BLaER1 treated with 17β-estradiol and CSF1 and Interleukin-3, amounts not matched to agents 10 nM and 100 nM (cell line): ENCODE results near the gene GALNS.

Experiments used
- H3K27ac ChIP-seq, 11 experiments: shearing (Covaris generic); formaldehyde crosslinking; 2 replicates each; pipeline ENCODE4 v1.8.1; 2022
- H3K27me3 ChIP-seq, 11 experiments: shearing (Covaris generic); formaldehyde crosslinking; 2 replicates each; pipeline ENCODE4 v1.8.1; 2022
- H3K36me3 ChIP-seq, 11 experiments: shearing (Covaris generic); formaldehyde crosslinking; 2 replicates each; pipeline ENCODE4 v1.8.1; 2022
- H3K4me1 ChIP-seq, 10 experiments: shearing (Covaris generic); formaldehyde crosslinking; 2 replicates each; pipeline ENCODE4 v1.8.1; 2022
- H3K4me2 ChIP-seq, 11 experiments: shearing (Covaris generic); formaldehyde crosslinking; 2 replicates each; pipeline ENCODE4 v1.8.1; 2022
- H3K4me3 ChIP-seq, 10 experiments: shearing (Covaris generic); formaldehyde crosslinking; 2 replicates each; pipeline ENCODE4 v1.8.1; 2022
- H3K9ac ChIP-seq, 11 experiments: shearing (Covaris generic); formaldehyde crosslinking; 2 replicates each; pipeline ENCODE4 v1.8.1; 2022
- H3K9me3 ChIP-seq, 11 experiments: shearing (Covaris generic); formaldehyde crosslinking; replicated peaks in 1 of 11; 2 replicates each; pipeline ENCODE4 v1.8.1; 2022
- H4K20me1 ChIP-seq, 11 experiments: shearing (Covaris generic); formaldehyde crosslinking; 2 replicates each; pipeline ENCODE4 v1.8.1; 2022
- Cebpa-rat ChIP-seq, 11 experiments: shearing (Covaris generic); IDR thresholded peaks; 2 replicates each; pipeline ENCODE4 v1.8.1; 2022

Gene GALNS

GRCh38 chr16:88783391-88784073, 73.2 kb downstream of the GALNS start:
- Histone ChIP-seq H3K27me3 (no peaks in the 10 kb centered on the region), H3K4me3 (peak overlapping the region; percentile 72 to 91 (median 83)), H3K9ac (peak overlapping the region; percentile 80 to 95 (median 89)), H4K20me1 (peaks cover 32 to 60% (median 56%) of the 10 kb centered on the region in 11 experiments; a peak in 21 of 22 replicates), H3K4me2 (peak overlapping the region; percentile 95 to 100 (median 99)), H3K36me3 (no peaks in the 10 kb centered on the region), H3K27ac (peak overlapping the region in 10 of 11 experiments; percentile 74 to 93 (median 92); a peak in 20 of 22 replicates), H3K4me1 (peaks cover 49 to 83% (median 69%) of the 10 kb centered on the region in 10 experiments), H3K9me3 (no peaks in the 10 kb centered on the region)
- no peak for TF ChIP-seq Cebpa-rat (IDR thresholded peaks at IDR 0.05)

GRCh38 chr16:88782454-88783390, 74.0 kb downstream of the GALNS start:
- Histone ChIP-seq H3K27me3 (no peaks in the 10 kb centered on the region), H3K27ac (peak overlapping the region in 10 of 11 experiments; percentile 26 to 93 (median 90); a peak in 15 of 22 replicates), H3K4me1 (peaks cover 56 to 86% (median 73%) of the 10 kb centered on the region in 10 experiments), H3K4me2 (peak overlapping the region; percentile 95 to 100 (median 99)), H3K36me3 (peaks cover 0 to 1% (median 0%) of the 10 kb centered on the region in 11 experiments; a peak in 1 of 22 replicates), H3K4me3 (peak overlapping the region; percentile 72 to 91 (median 83); a peak in 19 of 20 replicates), H4K20me1 (peaks cover 40 to 69% (median 64%) of the 10 kb centered on the region in 11 experiments; a peak in 21 of 22 replicates), H3K9ac (peak overlapping the region; percentile 80 to 95 (median 89); a peak in 21 of 22 replicates), H3K9me3 (no peaks in the 10 kb centered on the region)
- no peak for TF ChIP-seq Cebpa-rat (IDR thresholded peaks at IDR 0.05)

GRCh38 chr16:88781140-88782077, 75.3 kb downstream of the GALNS start:
- H3K9me3 ChIP-seq, result no peaks in the 10 kb centered on the region
- H4K20me1 ChIP-seq, result peaks cover 53 to 82% (median 78%) of the 10 kb centered on the region in 11 experiments; a peak in 21 of 22 replicates
- TF ChIP-seq Cebpa-rat (IDR thresholded peaks at IDR 0.05), result no peak

GRCh38 chr16:88780142-88781062, 76.3 kb downstream of the GALNS start:
- Histone ChIP-seq H3K4me1 (peaks cover 80 to 89% (median 85%) of the 10 kb centered on the region in 10 experiments), H3K4me3 (peak overlapping the region in 9 of 10 experiments; percentile 4 to 88 (median 39); a peak in 14 of 20 replicates), H3K27me3 (no peaks in the 10 kb centered on the region), H3K9me3 (no peaks in the 10 kb centered on the region), H3K9ac (peak overlapping the region; percentile 57 to 94 (median 86)), H3K27ac (peak overlapping the region in 10 of 11 experiments; percentile 14 to 92 (median 62); a peak in 20 of 22 replicates), H3K4me2 (peak overlapping the region; percentile 95 to 100 (median 99)), H4K20me1 (peaks cover 60 to 91% (median 88%) of the 10 kb centered on the region in 11 experiments; a peak in 21 of 22 replicates), H3K36me3 (peaks cover 0 to 20% (median 5%) of the 10 kb centered on the region in 11 experiments; a peak in 10 of 22 replicates)
- TF ChIP-seq Cebpa-rat (IDR thresholded peaks at IDR 0.05), result no peak

More at GRCh38 chr16:88781140-88782077, 75.3 kb downstream of the GALNS start:
- Histone ChIP-seq H3K4me1 (peaks cover 70 to 86% (median 81%) of the 10 kb centered on the region in 10 experiments), H3K27me3 (no peaks in the 10 kb centered on the region), H3K9ac (peak overlapping the region; percentile 55 to 94 (median 86); a peak in 20 of 22 replicates), H3K36me3 (peaks cover 0 to 13% (median 4%) of the 10 kb centered on the region in 11 experiments; a peak in 10 of 22 replicates), H3K4me3 (peak overlapping the region in 9 of 10 experiments; percentile 4 to 88 (median 41); a peak in 16 of 20 replicates), H3K4me2 (peak overlapping the region; percentile 95 to 100 (median 99)), H3K27ac (peak overlapping the region in 10 of 11 experiments; percentile 3 to 92 (median 62); a peak in 18 of 22 replicates)

GRCh38 chr16:88779406-88780141, 77.2 kb downstream of the GALNS start:
- peaks cover 0 to 22% (median 5%) of the 10 kb centered on the region in 11 experiments; a peak in 10 of 22 replicates for H3K36me3 ChIP-seq
- peak overlapping the region in 7 of 10 experiments; percentile 15 to 88 (median 41); a peak in 10 of 20 replicates for H3K4me3 ChIP-seq
- H3K27ac ChIP-seq, result peak overlapping the region in 10 of 11 experiments; percentile 14 to 92 (median 62); a peak in 20 of 22 replicates
- H3K4me2 ChIP-seq, result peak overlapping the region; percentile 95 to 100 (median 99)
- H3K27me3 ChIP-seq, result no peaks in the 10 kb centered on the region
- H3K4me1 ChIP-seq, result peaks cover 88 to 96% (median 93%) of the 10 kb centered on the region in 10 experiments
- H3K9ac ChIP-seq, result peak overlapping the region; percentile 57 to 94 (median 86); a peak in 21 of 22 replicates
- TF ChIP-seq Cebpa-rat (IDR thresholded peaks at IDR 0.05), result no peak
- H4K20me1 ChIP-seq, result peaks cover 68 to 99% (median 96%) of the 10 kb centered on the region in 11 experiments; a peak in 21 of 22 replicates
- H3K9me3 ChIP-seq, result no peaks in the 10 kb centered on the region

GRCh38 chr16:88778541-88779065, 78.1 kb downstream of the GALNS start:
- peak overlapping the region; percentile 53 to 94 (median 68); a peak in 19 of 22 replicates for H3K9ac ChIP-seq
- TF ChIP-seq Cebpa-rat (IDR thresholded peaks at IDR 0.05), result no peak
- peak overlapping the region in 10 of 11 experiments; percentile 44 to 92 (median 60); a peak in 17 of 22 replicates for H3K27ac ChIP-seq
- peak overlapping the region in 9 of 10 experiments; percentile 10 to 57 (median 22); a peak in 10 of 20 replicates for H3K4me3 ChIP-seq
- no peaks in the 10 kb centered on the region for H3K27me3 ChIP-seq
- peak overlapping the region; percentile 95 to 100 (median 99) for H3K4me2 ChIP-seq
- no peaks in the 10 kb centered on the region for H3K9me3 ChIP-seq
- H3K4me1 ChIP-seq, result peaks cover 97 to 100% (median 99%) of the 10 kb centered on the region in 10 experiments
- peaks cover 0 to 23% (median 5%) of the 10 kb centered on the region in 11 experiments; a peak in 10 of 22 replicates for H3K36me3 ChIP-seq
- peaks cover 78 to 100% (median 99%) of the 10 kb centered on the region in 11 experiments; a peak in 21 of 22 replicates for H4K20me1 ChIP-seq
